DMS 273 treated with DMSO at 0.1 percent for 48 hours (cell line): ENCODE data around the gene WSCD2.
A peak's percentile ranks its signal among the peaks of the same experiment; 100 is the strongest.

ENCODE experiments used
- DNase-seq: peaks from one replicate; lab custom pipeline; 2025; lab: John Stamatoyannopoulos, UW

Gene WSCD2

DNA sequence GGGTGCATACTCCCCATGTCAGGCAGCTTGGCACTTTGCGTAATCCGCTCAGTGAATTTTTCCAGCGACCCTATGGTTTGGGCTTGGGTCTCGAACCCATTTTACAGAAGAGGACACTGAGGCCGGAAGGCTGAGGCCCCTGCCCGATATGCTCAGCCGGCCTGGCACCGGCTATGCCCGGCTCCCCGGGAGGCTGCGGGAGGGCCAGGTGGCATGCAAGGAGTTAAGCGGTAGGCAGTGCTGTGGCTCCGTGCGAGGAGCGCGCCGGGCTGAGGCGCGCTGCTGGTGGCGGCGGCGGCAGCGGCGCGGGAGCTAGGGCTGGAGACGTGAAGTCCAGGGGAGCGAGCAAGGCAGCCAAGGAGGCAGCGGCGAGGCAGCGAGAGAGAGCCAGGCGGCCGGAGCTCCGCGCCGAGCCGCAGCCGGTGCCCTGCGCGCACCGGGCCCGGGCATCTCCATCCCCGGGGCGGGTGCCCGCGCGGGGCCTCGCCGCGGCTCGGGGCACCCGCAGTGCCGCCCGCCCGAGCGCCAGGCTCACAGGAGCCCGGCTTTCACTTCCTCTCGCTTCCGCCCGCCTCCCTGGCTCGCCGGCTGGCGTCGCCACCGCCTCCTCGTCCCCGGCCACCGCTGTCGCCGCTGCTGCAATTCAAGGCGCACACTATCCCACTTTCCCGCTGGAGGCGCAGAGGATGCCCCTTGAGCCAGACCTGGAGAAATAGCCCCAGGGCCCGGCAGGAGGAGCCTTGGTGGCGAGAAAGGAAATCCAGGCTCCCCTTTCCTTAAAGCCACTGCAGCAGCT, at the start of gene WSCD2:
WSCD2 (plus strand) TSS at position 272 of the 796 bp plus-strand sequence. CDS start 66,545 bp downstream, outside the sequence.
- DNase-seq: peak; percentile 3

DNA sequence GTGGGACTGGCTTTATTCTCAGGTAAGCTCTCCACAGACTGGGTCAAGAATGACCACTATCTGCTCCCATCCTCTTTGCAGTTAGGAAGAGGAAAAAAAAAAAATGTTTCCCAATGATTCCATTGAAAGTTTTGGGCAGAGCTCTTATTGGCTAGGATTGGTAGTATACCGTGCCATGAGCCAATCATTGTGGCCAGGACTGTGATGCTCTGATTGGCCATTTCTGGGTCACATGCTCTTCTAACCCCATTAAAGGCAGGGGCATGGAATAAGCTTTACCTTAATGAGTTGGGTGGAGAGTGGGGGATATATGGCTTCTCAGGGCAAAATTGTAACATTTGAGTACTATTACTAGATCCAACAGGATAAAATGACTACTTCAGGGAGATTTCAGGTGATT, 49.4 kb upstream of the WSCD2 start:
- no peak for DNase-seq

DNA sequence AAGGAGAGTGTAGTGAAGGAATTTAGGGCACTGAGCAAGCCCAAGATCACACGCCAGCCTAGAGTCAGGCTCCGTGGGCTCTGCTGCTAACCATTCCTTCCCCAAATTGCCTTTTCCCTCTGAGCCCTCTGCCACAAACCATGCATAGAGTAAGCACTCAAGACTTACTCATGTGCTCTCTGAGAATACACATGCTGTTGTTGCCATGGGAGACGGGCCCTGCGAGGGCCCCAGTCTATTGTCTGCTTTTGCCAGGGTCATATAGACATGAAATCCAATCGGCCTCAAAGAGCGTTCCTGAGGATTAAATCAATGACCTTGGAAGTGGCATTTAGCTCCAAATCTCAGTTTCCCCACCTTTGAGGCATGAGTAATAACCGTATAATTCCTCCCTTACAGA, 48.7 kb upstream of the WSCD2 start:
- DNase-seq: no peak

DNA sequence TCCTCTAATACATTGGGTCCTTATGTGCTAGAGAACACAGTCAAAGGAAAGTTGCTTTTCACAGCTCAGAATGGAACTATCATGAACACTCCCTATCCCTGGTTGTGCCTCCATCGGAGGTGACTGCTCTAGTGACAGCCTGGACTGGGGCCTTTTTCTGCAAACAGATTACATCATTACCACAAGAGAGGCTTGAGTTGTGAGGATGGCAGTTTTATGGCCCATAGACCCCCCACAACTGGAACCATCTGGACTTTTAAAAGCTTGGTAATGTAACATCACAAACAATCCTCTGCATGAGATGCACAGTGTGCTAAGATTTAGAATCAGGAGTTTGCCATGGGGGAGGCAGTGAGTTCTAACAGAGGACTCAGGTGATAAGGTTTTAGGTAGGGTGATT, 46.6 kb upstream of the WSCD2 start:
- no peak for DNase-seq

DNA sequence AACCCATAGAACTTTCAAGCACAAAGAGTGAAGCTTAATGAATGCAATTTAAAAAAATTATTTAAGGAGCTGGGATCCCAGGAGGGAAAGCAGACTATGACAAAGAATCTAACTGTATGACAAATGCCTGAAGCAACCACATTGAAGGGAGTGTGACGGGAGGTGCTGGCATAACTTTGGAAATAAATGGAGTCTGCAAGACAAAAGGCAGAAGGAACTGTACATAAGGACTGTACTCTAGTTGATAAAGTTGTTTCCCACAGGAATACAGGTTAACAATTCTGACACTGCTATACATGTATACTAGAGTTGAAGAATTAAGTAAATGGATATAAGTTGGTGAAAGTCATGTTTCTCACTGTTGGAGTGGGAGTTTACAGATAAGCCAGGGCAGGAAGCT, 41.2 kb upstream of the WSCD2 start:
- DNase-seq: no peak

DNA sequence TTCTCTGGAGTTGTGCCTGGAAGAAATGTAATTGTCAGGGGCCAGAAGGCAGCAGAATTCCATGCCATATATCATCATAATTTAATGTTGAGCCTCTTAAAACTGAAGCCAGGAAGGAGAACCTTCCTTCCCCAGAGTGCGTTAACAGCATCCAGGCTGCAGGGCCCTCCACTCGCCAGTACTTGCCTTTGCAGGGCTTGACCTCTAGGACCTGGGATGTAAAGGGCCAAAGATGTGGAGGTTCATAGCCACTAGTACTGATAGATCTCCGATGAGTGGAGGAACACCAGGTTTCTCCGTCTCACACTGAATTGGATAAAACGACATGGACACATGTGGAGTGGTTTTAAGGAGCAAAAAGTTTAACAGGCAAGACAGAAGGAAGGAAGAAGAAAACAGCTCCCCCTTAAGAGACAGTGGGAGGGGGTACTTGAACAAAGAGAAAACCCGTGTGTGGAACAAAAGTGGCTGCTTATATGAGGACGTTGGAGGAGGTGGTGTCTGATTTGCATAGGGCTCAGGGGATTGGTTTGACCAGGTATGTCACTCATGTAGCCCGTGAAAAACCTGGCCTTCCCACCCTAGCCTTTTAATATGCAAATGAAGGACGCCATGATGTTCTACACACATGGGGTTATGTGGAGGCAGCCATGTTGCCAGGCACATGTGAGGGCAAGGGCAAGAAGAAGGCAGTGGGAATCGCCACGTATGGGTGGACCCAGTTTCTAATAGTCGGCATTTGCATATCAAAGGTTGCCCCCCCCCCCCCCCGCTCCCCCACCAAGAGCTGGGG, 38.8 kb upstream of the WSCD2 start:
- DNase-seq: no peak

DNA sequence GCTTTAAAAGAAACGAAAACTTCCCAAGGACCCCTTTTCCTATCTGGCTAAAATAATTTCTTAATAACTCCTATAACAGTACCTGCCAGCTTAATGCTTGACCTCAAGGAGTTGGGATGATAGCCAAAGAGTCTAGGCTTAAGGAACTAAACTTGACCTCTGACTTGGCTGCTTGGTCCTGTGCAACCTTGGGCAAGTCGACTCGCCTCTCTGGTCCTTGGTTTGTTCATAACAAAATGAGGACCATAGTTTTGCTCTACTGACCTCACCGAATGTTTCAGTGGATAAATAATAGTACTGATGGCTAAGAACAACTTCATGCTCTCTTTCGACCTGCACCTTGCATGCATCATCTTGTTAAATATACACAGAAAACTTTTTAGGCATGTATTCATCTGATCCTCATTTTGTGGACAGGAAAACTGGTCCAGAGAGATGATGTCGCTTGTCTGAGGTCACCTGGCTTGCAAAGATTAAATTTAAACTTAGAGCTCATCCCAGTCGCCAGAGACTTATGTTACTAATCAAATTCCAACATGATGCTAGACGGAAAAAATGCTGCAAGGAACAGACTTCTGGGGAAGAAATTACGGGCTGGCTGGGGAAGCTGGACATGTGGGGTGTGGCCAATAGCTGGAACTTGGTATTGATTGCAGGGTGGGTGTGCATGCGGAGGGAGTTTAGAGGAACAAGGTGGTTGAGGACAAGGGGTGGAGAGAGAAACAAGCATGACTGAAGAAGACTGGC, 38.0 kb upstream of the WSCD2 start:
- no peak for DNase-seq

DNA sequence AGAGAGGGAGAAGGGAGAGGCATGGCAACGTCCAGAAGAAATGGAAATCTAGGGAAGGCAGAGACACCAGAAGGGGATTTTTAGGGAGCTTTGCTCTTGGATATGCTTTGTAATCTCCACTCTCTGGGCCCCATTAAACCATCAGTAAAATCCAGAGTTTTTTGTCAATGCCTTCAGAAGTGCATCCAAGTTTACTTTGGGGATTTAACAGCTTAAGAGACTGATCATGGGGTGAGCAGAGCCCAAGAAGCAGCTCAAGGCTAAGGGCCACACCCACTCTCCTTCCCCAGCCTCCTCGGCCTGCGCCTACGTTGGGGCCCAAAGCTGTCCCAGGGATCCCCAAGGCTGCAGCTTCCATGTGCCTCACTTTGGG, 37.4 kb upstream of the WSCD2 start:
- DNase-seq: no peak

DNA sequence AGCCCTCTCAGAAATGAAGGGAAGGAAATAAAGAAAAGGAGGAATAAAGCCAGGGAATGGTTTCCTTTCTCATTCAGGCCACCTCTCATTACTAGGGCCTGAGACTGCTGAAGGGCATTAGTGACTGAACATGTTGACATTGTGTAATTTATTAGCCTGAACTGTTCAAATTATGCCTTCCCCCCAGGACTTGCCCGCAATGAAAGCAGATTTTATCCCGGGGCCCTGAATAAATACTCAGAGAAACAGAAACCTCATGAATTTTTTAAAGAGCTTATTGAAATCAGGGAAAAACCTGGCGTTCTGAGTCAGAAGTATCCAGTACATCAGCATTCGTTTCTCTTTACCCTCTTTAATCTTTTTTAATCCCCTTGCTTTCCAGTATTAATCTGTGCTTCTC, 35.9 kb upstream of the WSCD2 start:
- DNase-seq: no peak

DNA sequence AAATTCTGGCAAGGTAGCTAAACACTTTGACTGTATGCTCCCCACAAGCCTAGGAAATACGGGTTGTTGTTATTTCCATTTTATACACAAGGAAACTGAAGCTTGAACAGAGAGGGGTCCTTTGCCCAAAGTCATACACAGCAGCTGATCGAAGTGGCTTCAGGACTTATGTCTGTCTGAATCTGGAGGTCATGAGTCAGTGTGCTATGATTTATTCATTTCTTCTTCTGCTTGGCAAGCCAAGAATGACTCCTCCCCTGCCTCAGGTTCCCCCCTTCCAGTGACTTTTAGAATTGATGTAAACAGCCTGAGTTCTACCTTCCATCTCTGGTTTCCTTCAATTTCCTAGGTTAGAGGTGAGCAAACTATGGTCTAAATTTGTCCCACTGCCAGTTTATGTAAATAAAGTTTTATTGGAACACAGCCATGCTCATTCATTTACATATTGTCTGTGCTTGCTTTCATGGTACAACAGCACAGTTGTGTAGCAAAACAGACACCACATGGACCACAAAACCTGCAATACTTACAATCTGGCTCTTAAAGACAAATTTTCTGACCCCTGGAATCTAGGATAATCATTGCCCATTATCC, 34.9 kb upstream of the WSCD2 start:
- DNase-seq: no peak

DNA sequence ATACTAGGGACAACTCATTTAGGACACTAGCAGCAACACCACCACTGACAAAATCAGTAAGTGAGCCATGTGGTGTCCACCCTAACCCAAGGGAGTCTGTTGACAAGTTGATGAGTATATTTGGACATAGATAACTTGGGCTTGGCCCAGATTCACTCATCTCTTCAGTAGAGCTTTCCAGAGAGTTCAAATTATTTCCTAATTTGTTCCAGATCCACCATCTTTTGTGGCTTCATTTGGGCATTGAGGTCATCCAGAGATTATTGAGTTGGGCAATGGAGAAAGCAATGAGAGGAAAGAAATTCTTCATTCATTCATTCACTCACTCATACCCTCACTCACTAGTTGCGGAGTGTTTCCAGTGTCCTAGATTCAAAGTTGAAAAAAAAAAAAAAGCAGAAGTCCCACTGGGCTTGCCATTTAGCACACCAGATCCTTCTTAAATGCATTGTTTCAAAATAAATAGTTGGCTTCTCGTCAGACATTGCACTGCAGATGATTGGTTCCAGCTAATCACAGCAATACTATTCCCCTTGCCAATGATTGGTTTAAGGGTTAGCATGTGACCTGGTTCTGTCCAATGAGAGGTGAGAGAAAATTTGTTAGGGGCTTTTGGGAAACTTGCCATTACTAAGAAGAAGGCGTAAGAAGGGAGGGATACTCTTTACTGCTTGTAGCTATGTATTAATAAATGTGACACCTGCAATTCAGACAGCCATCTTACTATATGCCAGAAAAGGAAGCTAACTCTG, 31.8 kb upstream of the WSCD2 start:
- no peak for DNase-seq

DNA sequence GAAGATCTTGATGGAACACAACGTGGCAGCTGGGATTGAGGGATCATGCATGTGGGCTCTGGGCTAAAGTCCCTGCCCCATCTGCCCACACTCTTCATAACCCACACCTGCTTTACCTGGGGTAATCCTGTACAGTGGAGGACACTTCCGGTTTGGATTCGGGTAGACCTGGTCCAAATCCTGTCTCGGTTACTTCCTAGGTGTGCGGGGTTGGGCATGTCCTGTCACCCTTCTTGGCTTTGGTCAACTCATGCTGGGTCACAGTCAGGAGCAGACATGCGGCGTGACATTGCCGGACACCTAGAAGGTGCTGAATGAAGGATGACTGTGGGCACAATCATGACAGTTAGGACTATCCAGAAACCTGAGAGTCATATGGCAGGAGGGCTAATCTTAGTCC, 30.7 kb upstream of the WSCD2 start:
- DNase-seq: no peak

DNA sequence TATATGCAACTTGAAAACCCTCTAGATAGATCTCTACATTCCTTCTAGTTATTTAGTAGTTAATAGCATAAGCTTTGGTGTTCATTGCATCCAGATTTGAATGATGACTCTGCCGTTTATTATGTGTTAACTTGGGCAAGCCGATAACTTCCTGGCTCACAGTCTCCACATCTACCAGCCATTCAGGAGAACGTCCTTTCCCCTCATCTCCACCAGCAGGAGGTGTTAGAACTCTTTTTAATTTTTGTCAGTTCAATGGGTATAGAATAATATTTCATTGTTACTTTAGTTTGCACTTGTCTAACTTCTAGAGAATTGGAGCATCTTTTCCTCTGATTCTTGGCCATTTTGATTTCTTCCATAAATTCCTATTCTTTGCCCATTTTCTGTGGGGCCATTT, 30.0 kb upstream of the WSCD2 start:
- DNase-seq: no peak

DNA sequence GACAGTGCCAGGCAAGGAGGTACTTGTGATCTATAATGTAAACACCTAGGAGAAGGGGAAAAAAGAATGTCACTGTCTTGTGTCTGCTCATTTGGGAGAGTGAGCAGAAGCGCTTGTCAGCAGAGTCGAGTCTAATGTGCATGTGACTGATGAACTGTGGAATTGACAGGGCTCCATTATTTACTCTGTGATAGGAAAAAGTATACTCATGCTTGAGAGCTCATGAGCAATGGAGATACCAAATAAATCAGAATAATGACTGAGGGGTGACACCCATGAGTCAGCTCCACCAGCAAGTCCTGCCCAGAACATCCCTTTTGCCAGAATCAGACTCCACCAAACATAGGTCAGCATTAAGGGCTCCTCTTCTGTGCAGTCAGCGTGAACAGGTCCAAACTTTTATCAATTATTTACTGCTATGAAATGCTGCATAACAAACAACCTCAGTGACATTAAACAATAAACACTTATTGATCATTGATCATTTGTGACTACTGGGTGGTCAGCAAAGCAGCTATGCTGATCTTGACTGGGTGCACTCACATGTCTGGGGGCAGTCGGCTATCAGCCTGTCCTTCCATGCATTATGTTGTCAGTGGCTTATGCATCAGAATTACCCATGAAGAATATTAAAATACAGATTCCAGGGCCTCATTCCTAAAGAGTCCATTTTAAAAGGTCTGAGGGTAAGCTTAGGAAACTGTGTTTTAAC, 29.2 kb upstream of the WSCD2 start:
- no peak for DNase-seq

DNA sequence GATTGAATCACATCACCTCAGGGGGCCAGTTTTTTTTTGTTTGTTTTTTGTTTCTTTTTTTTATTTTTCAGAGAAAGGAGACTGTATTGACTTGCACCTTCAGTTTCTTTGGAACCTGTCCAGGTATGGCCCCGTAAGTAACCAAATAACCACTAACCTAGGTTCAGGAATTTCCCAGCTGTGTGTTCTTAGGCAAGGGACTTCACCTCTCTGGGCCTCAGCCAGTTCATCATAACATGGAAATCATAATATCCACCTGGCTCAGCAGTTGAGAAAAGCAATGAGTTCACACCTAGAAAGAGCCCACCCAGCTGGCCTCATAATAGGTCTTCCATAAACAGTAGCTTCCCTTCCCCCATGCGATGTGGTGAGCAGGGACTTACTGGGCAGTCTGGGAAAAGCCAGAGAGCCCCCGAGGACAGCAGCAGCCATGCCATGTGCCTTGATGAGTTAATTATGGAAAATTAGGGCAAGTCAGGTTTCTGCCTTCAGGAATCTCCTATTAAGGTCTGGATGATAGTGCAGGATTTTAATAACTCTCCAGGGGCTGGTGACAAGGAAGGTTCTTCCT, 27.4 kb upstream of the WSCD2 start:
- DNase-seq: no peak

DNA sequence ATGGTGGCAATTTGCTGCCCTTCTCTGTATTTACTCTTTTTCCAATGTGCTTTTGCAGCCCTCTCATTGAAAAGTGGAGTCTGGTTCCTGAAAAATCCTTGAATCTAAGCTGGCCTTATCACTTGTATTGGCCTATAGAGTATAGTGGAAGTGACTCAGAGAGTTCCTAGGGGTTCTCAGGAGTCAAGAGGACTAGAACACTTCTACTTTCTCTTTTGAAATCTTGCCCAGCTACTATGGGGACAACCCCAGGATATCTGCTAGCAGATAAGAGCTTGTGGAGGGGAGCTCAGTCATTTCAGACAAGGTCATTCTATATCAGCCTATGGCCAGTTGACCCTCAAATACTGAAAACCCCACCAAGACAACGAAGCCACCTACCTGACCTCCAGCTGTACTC, 26.7 kb upstream of the WSCD2 start:
- DNase-seq: no peak

DNA sequence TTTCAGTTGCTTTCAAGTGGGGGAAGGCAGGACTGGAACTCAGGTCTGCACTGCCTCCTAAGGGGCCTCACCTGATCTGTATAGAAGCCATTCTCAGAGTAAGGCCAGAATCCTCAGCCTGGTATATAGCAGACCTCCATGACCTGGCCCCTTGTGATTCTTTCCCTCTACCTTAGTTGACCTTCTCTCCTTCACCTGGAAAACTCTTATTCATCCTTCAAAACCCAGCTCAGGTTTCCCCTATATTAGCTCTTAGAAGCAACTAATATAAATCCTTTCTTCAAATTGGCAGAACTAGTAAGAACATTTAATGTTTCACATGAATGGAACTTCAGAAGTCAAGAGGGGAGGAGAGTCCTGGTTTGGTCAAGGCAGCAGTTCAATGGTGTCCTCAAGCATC, 26.0 kb upstream of the WSCD2 start:
- DNase-seq: no peak

DNA sequence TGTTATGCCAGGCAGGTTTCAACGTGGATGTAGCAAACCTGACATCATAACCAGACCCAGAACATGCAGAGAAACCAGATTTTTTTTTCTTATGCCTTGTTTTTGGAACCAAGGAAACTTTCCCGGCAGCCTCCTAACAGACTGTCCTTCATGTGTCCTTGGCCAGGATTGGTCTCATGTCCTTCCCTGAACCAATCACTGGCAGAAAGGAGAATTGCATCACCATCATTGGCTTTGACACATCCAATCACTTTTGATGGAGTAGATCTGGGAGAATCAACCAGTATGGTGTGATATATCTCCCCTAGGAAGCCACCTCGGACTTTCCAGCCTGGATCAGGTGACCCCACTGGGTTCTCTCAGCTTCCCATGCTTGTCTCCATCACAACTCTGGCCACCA, 25.6 kb upstream of the WSCD2 start:
- no peak for DNase-seq

DNA sequence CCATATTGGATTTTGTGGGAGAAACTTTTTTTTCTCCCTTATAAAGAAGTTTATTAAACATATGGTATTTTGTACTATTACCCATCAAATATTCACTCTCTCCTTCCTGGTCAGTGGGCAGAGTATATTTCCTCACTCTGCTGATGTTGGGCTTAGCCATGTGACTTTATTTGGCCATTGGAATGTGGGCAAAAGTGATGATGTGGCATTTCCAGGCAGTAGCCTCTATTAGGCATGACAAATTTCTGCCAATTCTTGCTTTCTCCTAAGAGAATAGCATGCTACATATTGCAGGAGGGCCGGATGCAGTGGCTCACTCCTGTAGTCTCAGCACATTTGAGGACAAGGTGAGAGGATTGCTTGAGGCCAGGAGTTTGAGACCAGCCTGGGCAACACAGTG, 24.4 kb upstream of the WSCD2 start:
- DNase-seq: no peak

DNA sequence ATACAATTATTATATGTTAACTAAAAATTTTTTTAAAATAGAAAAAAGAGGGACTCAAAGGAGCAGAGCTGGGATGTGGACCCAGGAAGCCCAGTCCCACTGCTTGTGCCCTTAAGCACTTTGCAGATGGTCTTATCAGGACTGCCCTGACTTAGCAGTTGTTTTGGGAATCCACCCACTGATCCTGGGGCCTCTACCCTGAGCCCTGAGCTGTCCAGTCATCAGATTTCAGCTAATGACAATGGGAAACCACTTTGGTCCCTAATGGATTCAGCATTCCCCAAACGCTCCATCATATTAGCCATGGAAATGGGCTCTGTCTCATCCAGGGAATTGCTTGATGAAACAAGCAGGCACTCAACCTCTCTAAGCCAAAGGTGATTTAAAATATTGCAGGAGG, 22.5 kb upstream of the WSCD2 start:
- DNase-seq: no peak

DNA sequence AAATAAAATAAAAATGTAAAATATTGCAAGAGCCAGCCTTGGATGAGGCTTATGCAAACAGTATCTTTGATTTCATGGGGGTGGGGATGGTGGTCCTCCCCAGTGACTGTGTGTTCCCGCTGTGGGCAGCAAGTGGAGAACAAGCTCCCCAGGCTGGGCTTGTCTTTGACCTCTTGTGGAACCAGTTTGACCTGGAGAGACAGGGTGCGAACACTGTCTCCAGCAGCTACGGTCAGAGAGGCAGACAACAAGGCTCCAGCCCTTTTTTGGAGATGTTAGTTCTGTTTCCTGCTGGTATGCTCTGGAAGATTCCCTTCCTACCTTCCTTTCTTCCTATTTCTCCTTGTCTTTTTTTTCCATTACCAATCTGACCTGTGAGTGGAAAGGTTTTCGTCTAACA, 21.8 kb upstream of the WSCD2 start:
- DNase-seq: no peak
